G401.6 (cell line): ENCODE results near the gene IFNA4.
"Not testable (repeated sequence)": the region's sequence is repeated elsewhere in the genome, so short reads cannot be mapped to it uniquely, and the experiment has no call there.

ENCODE experiments used
- FAIRE-seq: peaks from 2 replicates; lab custom pipeline; 2012; peaks lifted over from hg19 to GRCh38; lab: Jason Lieb, UNC

The IFNA4 gene

DNA sequence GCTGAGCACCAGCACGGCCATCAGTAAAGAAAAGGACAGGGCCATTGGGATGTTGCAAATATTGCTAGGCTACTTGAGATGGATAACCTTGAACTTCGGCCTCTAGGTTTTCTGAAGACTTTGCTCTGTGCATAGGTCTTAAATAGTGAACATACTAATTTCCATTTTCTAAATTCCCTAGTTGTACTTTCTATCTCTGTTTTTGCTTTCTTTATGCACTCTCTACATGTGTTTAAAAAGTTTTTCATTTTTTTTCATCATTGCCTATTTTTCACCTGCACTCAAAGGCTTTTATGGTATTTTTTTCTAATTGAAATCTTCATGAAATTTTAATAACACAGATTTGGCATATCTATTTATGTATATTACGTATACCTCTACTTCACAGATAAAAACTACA lies at the start of gene IFNA4:
Gene IFNA4, minus strand, starts transcription at position 101 of the 400 bp plus-strand sequence. Its CDS starts 56 bp downstream, at position 45.
- FAIRE-seq = not testable (repeated sequence)

DNA sequence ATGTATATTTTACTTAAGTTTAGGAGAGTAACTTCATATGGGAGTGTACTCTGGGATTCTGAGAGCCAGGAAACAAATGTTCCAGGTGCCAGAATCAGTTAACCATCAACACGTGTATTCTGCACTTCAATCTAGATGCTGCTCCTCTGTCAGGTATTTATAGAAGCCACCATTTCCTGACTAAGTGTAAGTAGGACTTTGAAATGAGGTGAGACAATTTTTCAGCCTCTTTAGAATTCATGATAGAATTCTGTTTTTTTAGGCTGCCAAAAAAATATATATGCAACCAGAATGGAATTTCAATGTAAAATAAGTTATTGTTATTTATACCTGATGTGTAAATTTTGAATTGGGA lies 49.0 kb upstream of the IFNA4 start:
- not testable (repeated sequence) for FAIRE-seq

DNA sequence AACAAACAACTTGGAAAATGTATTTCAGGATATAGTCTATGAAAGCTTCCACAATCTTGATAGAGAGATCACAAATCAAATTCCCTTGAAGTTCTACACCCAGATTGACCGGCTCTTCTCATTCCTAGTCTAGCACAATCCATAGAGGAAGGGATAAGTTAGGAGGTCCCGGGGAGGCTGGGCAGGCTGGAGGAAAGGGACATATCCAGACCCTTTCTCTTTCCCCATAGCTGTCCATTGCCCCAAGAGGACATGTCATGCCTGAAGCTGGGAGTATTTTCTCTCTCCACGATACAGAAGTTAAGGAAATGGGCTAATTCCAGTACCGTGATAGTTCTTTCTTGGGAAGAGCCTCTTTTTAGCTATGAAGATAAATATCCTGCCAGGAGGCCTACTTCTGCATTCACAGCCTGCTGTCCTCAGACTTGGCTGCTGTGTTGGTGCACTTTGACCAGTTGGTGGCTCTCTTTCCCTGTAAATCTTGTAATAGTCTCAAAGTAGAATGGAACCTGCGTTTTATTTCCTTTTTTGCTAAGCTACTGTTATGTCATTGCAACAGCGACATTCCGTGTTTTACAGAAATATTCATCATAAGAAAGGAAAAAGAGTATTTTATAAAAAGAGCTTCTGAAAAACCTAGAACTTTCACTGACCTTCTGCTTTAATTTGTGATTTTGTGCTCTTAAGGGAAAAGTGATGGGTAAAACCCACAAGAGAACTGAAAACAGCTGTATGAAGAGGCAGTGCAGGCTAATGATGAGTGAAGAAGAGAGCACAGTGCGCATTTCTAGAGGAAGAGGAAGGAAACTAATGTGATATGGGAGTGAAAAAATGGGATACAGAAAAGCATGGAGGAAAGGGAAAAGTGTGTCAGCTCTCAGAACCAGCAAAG lies 48.3 kb upstream of the IFNA4 start:
- FAIRE-seq = peak; percentile 57

DNA sequence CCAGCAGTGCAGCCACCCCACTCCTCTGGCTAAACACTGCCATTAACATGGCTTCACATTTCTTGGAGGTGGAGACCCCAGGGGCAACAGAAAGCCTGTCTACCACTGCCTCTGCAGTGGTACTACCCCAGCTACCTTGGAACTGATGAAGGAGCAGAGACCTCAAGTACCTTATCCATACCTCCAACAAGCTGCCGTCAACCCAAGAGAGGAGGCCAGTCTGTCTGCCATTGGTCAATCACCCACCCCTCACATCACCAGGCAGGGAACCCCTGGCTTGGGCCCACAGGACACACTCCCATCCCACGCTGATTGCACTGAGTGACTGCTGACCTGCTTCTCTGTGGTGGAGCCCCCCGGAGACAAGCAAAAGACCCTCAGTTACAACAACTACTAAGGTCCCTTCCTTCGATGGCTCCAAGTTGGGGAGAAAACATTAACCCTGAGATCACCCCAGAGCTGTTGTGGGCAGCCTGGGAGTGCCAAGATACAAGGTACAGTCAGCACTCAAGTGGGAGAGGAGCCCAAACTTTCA lies 46.8 kb upstream of the IFNA4 start:
- no peak for FAIRE-seq

DNA sequence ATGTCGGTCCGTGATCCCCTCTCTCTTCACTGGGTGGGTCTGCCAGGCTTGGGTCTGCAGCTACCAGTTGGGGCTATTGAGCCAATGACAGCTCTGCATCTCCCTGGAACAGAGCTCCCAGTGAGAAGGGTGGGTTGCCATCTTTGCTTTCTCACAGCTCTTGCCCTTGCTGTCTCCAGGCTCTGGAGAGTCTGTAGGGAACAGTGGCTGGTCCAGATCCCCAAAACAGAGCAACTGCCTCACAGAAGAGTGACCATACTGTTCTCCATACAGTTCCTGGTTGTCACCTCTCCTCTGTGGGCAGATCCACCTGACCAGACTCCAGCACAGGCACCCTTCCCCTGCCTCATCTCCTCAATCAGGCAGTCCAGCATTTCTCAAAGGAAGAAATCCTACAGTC lies 45.9 kb upstream of the IFNA4 start:
- FAIRE-seq = no peak

DNA sequence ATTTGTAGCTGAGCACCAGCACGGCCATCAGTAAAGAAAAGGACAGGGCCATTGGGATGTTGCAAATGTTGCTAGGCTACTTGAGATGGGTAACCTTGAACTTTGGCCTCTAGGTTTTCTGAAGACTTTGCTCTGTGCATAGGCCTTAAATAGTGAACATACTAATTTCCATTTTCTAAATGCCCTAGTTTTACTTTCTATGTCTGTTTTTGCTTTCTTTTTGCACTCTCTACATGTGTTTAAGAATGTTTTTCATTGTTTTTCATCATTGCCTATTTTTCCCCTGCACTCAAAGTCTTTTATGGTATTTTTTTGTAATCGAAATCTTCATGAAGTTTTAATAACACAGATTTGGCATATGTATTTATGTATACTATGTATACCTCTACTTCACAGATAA lies 40.7 kb upstream of the IFNA4 start, which contains the start of gene IFNA17:
Gene IFNA17, minus strand, starts transcription at position 101 of the 400 bp plus-strand sequence. Its CDS starts 49 bp downstream, at position 52.
- no peak for FAIRE-seq

DNA sequence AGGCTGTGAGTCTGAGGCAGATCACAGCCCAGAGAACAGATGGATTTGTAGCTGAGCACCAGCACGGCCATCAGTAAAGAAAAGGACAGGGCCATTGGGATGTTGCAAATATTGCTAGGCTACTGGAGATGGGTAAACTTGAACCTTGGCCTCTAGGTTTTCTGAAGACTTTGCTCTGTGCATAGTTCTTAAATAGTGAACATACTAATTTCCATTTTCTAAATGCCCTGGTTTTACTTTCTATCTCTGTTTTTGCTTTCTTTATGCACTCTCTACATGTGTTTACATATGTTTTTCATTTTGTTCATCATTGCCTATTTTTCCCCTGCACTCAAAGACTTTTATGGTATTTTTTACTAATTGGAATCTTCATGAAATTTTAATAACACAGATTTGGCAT lies 29.8 kb upstream of the IFNA4 start, which contains the start of gene IFNA16:
Gene IFNA16, minus strand, starts transcription at position 101 of the 400 bp plus-strand sequence. Its CDS starts 6 bp downstream, at position 95.
- FAIRE-seq = not testable (repeated sequence)

DNA sequence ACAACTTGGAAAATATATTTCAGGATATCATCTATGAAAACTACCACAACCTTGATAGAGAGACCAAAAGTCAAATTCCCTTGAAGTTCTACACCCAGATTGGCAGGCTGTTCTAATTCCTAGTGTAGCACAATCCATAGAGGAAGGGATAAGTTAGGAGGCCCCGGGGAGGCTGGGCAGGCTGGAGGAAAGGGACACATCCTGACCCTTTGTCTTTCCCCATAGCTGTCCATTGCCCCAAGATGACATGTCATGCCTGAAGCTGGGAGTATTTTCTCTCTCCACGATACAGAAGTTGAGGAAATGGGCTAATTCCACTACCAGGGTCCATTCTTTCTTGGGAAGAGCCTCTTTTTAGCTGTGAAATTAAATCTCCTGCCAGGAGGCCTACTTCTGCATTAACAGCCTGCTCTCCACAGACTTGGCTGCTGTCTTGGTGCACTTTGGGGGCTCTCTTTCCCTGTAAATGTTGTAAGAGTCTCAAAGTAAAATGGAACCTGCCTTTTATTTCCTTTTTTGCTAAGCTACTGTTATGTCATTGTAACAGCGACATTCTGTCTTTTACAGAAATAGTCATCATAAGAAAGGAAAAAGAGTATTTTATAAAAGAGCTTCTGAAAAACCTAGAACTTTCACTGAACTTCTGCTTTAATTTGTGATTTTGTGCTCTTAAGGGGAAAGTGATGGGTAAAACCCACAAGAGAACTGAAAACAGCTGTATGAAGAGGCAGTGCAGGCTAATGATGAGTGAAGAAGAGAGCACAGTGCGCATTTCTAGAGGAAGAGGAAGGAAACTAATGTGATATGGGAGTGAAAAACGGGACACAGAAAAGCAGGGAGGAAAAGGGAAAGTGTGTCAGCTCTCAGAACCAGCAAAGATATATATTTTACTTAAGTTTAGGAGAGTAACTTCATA lies 26.3 kb upstream of the IFNA4 start:
- FAIRE-seq = peak; percentile 42

DNA sequence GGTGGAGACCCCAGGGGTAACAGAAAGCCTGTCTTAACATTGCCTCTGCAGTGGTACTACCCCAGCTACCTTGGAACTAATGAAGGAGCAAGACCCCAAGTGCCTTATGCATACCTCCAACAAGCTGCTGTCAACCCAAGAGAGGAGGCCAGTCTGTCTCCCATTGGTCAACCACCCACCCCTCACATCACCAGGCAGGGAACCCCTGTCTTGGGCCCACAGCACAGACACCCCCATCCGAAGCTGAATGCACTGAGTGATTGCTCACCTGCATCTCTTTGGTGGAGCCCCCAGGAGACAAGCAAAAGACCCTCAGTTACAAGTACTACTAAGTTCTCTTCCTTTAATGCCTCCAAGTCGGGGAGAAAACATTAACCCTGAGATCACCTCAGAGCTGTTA lies 24.8 kb upstream of the IFNA4 start:
- not testable (repeated sequence) for FAIRE-seq

DNA sequence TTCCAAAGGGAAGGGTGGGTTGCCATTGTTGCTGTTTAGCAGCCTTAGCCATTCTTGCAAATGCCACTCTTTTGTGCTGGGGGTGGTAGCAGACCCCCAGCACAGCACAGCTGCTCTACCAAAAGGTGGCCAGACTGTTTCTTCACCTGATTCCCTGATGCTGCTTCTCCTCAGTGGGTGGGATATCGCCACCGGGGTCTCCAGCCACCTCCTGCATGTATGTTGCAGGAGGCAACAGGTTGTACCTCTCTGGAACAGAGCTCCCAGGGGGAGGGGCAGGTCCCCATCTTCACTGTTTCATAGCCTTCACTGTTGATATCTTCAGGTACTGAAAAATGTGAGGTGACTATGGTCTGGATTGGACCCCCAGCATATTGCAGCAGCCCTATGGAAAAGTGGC lies 23.4 kb upstream of the IFNA4 start:
- not testable (repeated sequence) for FAIRE-seq

DNA sequence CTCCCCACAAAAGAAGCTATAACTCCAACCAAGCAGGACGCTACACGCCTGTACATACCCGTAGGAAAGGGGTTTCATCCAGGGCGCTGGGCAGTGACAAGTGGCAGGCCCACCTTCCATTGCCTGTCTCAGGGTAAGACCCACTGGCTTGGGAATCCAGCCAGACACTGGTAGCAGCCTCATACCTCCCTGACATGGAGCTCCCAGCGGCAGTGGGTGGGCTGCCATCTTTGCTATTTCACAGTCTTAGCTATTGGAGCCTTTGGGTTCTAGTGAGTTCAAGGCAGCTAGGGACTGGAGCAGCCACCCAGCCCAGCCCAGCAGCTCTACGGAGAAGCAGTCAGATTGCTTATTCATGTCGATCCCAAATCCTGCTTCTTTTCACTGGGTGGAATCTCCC lies 22.9 kb upstream of the IFNA4 start:
- no peak for FAIRE-seq

DNA sequence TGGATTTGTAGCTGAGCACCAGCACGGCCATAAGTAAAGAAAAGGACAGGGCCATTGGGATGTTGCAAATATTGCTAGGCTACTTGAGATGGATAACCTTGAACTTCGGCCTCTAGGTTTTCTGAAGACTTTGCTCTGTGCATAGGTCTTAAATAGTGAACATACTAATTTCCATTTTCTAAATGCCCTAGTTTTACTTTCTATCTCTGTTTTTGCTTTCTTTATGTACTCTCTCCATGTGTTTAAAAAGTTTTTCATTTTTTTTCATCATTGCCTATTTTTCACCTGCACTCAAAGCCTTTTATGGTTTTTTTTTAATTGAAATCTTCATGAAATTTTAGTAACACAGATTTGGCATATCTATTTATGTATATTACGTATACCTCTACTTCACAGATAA lies 19.7 kb upstream of the IFNA4 start, which contains the start of gene IFNA10:
Gene IFNA10, minus strand, starts transcription at position 101 of the 400 bp plus-strand sequence. Its CDS starts 46 bp downstream, at position 55.
- not testable (repeated sequence) for FAIRE-seq

DNA sequence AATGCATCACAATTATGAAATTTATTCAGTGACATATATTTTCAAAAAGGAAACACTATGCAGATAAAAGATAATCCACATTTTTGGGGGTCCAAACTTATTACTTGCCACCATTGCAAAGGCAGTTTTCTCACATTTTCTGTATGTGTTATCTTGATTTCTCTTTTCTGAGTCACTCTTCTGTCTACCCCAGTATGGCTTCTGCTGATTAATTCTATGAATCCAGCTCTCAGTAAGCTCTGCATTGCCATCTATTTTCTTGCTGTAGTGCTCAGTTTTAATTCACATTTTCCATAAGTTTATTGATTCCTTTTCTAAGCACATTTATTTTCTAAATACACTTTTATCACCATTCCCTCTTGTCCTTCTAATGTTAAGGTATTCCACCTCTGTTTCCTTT lies 17.8 kb upstream of the IFNA4 start:
- no peak for FAIRE-seq

DNA sequence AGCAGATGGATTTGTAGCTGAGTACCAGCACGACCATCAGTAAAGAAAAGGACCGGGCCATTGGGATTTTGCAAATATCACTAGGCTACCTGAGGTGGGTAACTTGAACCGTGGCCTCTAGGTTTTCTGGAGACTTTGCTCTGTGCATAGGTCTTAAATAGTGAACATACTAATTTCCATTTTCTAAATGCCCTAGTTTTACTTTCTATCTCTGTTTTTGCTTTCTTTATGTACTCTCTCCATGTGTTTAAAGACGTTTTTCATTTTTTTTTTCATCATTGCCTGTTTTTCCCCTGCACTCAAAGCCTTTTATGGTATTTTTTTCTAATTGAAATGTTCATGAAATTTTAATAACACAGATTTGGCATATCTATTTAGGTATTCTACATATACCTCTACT lies 14.7 kb upstream of the IFNA4 start, which contains the start of gene IFNA7:
Gene IFNA7, minus strand, starts transcription at position 101 of the 400 bp plus-strand sequence. Its CDS starts 40 bp downstream, at position 61.
- not testable (repeated sequence) for FAIRE-seq

DNA sequence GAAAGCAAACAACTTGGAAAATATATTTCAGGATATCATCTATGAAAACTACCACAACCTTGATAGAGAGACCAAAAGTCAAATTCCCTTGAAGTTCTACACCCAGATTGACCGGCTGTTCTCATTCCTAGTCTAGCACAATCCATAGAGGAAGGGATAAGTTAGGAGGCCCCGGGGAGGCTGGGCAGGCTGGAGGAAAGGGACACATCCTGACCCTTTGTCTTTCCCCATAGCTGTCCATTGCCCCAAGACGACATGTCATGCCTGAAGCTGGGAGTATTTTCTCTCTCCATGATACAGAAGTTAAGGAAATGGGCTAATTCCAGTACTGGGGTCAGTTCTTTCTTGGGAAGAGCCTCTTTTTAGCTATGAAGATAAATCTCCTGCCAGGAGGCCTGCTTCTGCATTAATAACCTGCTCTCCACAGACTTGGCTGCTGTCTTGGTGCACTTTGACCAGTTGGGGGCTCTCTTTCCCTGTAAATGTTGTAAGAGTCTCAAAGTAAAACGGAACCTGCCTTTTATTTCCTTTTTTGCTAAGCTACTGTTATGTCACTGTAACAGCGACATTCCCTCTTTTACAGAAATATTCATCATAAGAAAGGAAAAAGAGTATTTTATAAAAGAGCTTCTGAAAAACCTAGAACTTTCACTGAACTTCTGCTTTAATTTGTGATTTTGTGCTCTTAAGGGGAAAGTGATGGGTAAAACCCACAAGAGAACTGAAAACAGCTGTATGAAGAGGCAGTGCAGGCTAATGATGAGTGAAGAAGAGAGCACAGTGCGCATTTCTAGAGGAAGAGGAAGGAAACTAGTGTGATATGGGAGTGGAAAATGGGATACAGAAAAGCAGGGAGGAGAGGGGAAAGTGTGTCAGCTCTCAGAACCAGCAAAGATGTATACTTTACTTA lies 7.7 kb upstream of the IFNA4 start:
- FAIRE-seq = not testable (repeated sequence)

DNA sequence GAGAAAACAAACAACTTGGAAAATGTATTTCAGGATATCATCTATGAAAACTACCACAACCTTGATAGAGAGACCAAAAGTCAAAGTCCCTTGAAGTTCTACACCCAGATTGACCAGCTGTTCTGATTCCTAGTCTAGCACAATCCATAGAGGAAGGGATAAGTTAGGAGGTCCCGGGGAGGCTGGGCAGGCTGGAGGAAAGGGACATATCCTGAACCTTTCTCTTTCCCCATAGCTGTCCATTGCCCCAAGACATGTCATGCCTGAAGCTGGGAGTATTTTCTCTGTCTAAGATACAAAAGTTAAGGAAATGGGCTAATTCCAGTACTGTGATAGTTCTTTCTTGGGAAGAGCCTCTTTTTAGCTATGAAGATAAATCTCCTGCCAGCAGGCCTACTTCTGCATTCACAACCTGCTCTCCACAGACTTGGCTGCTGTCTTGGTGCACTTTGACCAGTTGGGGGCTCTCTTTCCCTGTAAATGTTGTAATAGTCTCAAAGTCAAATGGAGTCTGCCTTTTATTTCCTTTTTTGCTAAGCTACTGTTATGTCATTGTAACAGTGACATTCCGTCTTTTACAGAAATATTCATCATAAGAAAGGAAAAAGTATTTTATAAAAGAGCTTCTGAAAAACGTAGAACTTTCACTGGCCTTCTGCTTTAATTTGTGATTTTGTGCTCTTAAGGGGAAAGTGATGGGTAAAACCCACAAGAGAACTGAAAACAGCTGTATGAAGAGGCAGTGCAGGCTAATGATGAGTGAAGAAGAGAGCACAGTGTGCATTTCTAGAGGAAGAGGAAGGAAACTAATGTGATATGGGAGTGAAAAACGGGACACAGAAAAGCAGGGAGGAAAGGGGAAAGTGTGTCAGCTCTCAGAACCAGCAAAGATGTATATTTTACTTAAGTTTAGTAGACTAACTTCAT lies 4.3 kb downstream of the IFNA4 start:
- peak; percentile 75 for FAIRE-seq

DNA sequence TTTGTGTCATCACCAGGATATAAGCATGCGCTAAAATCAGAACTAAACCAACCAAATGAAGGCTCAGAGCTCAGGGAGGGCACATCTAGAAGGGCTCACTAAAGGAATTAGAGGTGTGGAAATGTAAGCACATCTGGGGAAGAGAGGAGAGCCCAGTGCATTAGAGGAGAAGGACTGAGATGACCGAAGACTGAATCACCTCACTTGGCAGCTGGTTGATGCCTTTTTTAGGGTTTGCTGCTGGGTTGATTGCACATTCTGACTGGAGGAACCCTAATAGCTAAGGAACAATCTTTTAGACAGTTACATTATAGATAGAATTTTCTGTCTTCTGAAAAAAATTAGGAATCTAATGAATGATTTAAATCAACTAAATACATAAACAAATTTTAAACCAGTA lies 12.7 kb downstream of the IFNA4 start:
- FAIRE-seq = no peak

DNA sequence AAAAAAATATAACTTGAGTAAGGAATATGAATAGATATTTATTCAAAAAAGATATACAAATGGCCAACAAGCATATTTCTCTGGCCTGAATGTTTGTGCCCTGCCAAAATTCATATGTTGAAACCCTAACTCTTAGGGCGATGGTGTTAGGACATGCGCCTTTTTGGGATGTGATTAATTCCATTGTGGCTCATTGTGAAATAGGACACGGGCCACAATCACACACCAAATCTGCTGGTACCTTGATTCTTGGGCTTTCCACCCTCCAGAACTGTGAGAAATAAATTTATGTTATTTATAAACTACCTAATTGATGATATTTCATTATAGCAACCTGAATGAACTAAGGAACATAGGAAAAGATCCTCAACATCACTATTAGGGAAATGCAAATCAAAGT lies 15.2 kb downstream of the IFNA4 start:
- FAIRE-seq = no peak

DNA sequence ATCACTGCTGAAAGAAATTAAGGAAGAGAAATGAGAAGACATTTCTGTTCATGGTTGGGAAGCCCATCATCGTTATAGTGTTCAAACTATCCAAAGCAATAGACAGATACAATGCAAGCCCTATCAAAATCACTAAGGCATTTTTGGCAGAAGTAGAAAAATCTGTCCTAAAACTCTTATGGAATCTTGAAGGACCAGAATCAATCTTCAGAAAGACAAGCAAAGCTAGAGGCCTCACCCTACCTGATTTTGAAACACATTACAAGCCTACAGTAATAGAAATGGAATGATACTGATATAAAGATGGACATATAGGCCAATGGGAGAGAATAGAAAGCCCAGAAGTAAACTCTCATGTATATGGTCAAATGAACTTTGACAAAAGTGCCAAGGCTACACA lies 16.0 kb downstream of the IFNA4 start:
- no peak for FAIRE-seq

DNA sequence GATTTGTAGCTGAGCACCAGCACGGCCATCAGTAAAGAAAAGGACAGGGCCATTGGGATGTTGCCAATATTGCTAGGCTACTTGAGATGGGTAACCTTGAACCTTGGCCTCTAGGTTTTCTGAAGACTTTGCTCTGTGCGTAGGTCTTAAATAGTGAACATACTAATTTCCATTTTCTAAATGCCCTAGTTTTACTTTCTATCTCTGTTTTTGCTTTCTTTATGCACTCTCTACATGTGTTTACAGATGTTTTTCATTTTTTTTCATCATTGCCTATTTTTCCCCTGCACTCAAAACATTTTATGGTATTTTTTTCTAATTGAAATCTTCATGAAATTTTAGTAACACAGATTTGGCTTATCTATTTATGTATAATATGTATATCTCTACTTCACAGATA lies 20.8 kb downstream of the IFNA4 start, which contains the start of gene IFNA21:
Gene IFNA21, minus strand, starts transcription at position 101 of the 400 bp plus-strand sequence. Its CDS starts 48 bp downstream, at position 53.
- not testable (repeated sequence) for FAIRE-seq
